T-helper 1 cell treated with Interleukin-12 subunit alpha and Interleukin-12 subunit beta and Interleukin-4 antibody, amounts not matched to agents 30 μg/mL and 1 μg/mL, for 36 hours (primary cell): ENCODE results near the gene FANCE.

Experiments
- H3K27ac Mint-ChIP-seq: one replicate; pipeline ENCODE4 v1.8.0; 2021; ENCODE audit warnings: mild to moderate bottlenecking, mixed read lengths
- H3K27me3 Mint-ChIP-seq: one replicate; pipeline ENCODE4 v1.8.0; 2021; ENCODE audit warnings: low read depth, mixed read lengths
- H3K36me3 Mint-ChIP-seq: one replicate; pipeline ENCODE4 v1.8.0; 2021; ENCODE audit warnings: low read depth, mixed read lengths
- H3K4me1 Mint-ChIP-seq: one replicate; pipeline ENCODE4 v1.8.0; 2021; ENCODE audit warnings: low read depth, mixed read lengths
- H3K4me3 Mint-ChIP-seq: one replicate; pipeline ENCODE4 v1.8.0; 2021; ENCODE audit warnings: mild to moderate bottlenecking, moderate library complexity, mixed read lengths
- H3K9me3 Mint-ChIP-seq: one replicate; pipeline ENCODE4 v1.8.0; 2021; ENCODE audit warnings: mixed read lengths

Gene FANCE

DNA sequence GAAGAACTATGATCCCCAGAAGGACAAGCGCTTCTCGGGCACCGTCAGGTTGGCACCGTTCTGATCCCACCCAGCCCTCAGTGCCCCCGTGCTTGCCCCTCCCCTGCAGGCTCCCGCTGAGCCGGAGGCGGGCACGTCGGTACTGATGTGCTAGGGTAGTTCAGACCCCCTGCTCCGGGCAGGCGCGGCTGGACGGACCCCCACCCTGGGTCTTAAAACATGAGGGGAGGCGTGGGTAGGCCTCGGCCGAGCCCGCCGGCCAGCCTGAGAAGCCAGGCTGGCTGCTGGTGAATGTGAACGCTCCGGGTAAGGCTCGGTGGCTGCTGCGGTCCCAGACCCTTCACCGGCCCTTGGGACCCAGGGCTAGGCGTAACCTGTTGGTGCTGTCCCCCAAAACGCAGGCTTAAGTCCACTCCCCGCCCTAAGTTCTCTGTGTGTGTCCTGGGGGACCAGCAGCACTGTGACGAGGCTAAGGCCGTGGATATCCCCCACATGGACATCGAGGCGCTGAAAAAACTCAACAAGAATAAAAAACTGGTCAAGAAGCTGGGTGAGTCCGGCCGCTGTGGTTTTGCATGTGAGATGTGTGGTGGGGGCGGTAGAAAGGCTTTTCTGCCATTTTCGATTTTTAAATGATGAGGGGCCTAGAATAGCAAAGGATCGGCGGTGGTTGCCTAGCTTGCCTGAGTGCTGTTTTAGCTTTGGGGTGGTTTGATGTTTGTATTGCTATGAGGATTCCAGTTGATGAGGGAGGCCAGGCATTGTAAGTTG, 17.0 kb downstream of the FANCE start:
- Mint-ChIP-seq H3K4me3 (peak overlapping the region; percentile 97), H3K4me1 (peaks cover 28% of the 10 kb centered on the region), H3K36me3 (peaks cover 34% of the 10 kb centered on the region), H3K27me3 (no peaks in the 10 kb centered on the region), H3K27ac (peak overlapping the region; percentile 97), H3K9me3 (no peaks in the 10 kb centered on the region)

DNA sequence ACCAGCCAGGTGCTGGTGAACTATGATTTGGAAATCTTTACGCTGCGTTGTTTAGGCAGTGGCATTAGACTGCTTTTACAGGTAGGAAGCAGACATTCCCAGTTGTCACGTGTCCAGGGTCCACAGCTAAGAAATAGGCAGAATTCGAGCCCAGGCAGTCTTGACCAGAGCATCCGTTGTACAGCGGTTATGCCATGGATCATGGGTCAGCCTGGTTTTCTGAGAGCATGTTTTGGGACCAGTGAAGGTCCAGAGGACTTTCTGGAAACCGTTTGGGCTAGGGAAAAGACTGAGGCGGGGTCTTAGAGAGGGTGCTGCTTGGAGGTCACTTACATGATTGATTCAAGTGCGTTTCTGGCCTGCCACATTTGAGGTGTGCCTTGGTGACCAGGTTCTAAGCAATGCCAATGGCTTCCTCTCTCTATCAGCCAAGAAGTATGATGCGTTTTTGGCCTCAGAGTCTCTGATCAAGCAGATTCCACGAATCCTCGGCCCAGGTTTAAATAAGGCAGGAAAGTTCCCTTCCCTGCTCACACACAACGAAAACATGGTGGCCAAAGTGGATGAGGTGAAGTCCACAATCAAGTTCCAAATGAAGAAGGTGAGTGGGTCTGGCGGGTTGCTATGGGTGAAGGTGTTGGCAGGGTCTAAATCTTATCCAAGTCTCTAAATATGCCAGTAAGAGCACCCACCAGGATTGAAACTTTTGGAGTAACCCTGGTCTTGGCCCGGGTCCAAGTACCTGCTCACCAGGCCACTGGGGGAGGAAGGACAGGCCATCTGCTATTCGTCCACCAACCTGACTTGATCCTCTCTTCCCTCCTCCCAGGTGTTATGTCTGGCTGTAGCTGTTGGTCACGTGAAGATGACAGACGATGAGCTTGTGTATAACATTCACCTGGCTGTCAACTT, 17.9 kb downstream of the FANCE start:
- H3K4me3 Mint-ChIP-seq, result peak overlapping the region; percentile 97
- H3K27me3 Mint-ChIP-seq, result no peaks in the 10 kb centered on the region
- H3K4me1 Mint-ChIP-seq, result peaks cover 28% of the 10 kb centered on the region
- H3K27ac Mint-ChIP-seq, result peak overlapping the region; percentile 85
- peaks cover 34% of the 10 kb centered on the region for H3K36me3 Mint-ChIP-seq
- no peaks in the 10 kb centered on the region for H3K9me3 Mint-ChIP-seq

DNA sequence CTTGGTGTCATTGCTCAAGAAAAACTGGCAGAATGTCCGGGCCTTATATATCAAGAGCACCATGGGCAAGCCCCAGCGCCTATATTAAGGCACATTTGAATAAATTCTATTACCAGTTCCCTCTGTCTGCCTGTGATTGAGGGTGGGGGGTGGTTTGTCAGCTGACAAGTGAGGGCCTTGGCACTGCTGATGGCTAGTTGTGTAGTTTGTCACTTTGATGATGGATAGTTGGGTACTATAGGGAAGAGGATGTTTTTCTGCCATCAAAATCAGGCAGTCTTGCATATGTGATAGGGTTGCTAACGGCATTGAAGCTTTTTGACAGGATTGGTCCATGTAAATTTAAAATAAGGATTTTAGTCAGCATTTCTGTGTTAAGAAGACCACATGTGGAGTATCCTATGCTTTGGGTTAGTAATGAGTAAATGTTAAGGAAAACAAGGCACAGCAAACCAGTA, 18.6 kb downstream of the FANCE start:
- Mint-ChIP-seq H3K36me3 (peaks cover 34% of the 10 kb centered on the region), H3K4me3 (peak overlapping the region; percentile 97), H3K4me1 (peaks cover 28% of the 10 kb centered on the region), H3K27ac (no peak overlapping the region), H3K27me3 (no peaks in the 10 kb centered on the region), H3K9me3 (no peaks in the 10 kb centered on the region)

DNA sequence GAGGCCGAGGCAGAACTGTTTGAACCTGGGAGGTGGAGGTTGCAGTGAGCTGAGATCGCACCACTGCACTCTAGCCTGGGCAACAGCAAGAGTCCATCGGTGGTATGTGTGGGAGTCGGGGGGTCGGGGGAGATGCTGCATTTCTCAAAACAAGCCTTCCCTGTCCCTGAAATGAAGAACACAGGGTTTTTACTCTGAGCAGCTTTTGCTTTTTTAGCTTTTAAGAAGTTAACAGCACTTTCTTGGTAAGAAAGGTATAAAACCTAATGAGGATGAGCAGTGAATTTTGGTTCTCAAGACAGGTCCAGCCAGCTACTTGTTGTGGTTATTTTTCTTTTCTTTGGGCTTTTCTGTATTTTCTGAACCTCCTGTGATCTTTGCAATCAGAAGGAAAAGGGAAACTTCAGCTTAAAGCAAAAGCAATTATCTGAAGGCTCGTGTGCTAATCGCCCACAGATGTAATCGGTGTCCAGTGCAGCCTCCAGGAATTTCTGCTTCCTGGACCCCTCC, 19.8 kb downstream of the FANCE start:
- Mint-ChIP-seq H3K4me3 (no peak overlapping the region), H3K27me3 (no peaks in the 10 kb centered on the region), H3K9me3 (no peaks in the 10 kb centered on the region), H3K27ac (no peak overlapping the region), H3K4me1 (peaks cover 28% of the 10 kb centered on the region), H3K36me3 (peaks cover 34% of the 10 kb centered on the region)

- no peaks in the 10 kb centered on the region for H3K9me3 Mint-ChIP-seq
- H3K27me3 Mint-ChIP-seq, result no peaks in the 10 kb centered on the region
- H3K4me3 Mint-ChIP-seq, result no peak overlapping the region
- no peak overlapping the region for H3K27ac Mint-ChIP-seq
- H3K36me3 Mint-ChIP-seq, result peaks cover 29% of the 10 kb centered on the region
- H3K4me1 Mint-ChIP-seq, result peaks cover 20% of the 10 kb centered on the region
Observed at GRCh38 chr6:35473075-35473849, 21.1 kb downstream of the FANCE start.

GRCh38 chr6:35473850-35474130, 21.7 kb downstream of the FANCE start:
- Mint-ChIP-seq H3K36me3 (peaks cover 25% of the 10 kb centered on the region), H3K27ac (no peak overlapping the region), H3K4me1 (peaks cover 20% of the 10 kb centered on the region), H3K4me3 (no peak overlapping the region), H3K9me3 (no peaks in the 10 kb centered on the region), H3K27me3 (no peaks in the 10 kb centered on the region)

- no peak overlapping the region for H3K27ac Mint-ChIP-seq
- no peaks in the 10 kb centered on the region for H3K27me3 Mint-ChIP-seq
- peaks cover 19% of the 10 kb centered on the region for H3K4me1 Mint-ChIP-seq
- peaks cover 23% of the 10 kb centered on the region for H3K36me3 Mint-ChIP-seq
- no peaks in the 10 kb centered on the region for H3K9me3 Mint-ChIP-seq
- no peak overlapping the region for H3K4me3 Mint-ChIP-seq
Observed at GRCh38 chr6:35474131-35474941, 22.2 kb downstream of the FANCE start.

GRCh38 chr6:35474942-35475570, 22.9 kb downstream of the FANCE start:
- Mint-ChIP-seq H3K27ac (no peak overlapping the region), H3K36me3 (peaks cover 16% of the 10 kb centered on the region), H3K27me3 (no peaks in the 10 kb centered on the region)

DNA sequence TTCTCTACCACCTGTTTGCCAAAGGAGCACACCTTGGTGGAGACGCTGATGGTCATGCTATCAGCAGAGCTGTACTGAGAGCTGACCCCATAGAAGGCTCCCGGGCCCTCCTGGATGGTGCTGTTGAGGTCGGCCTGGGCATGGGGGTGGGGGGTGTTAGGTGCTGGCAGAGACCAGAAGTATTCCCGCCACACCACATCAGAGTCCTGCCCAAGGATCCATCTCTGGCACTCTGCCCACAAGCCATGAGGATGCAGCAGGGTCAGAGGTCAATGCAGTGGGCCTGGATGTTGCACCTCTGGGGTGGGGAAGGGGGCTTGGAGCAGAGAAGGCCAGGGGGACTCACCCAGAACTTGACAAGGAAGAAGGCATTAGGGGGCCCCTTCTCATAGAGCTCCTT, 23.4 kb downstream of the FANCE start:
- Mint-ChIP-seq H3K4me1 (peaks cover 7% of the 10 kb centered on the region), H3K36me3 (peaks cover 11% of the 10 kb centered on the region), H3K27ac (no peak overlapping the region), H3K4me3 (no peak overlapping the region), H3K27me3 (no peaks in the 10 kb centered on the region), H3K9me3 (no peaks in the 10 kb centered on the region)

More at GRCh38 chr6:35474942-35475570, 22.9 kb downstream of the FANCE start:
- no peak overlapping the region for H3K4me3 Mint-ChIP-seq
- H3K4me1 Mint-ChIP-seq, result peaks cover 12% of the 10 kb centered on the region
- H3K9me3 Mint-ChIP-seq, result no peaks in the 10 kb centered on the region

DNA sequence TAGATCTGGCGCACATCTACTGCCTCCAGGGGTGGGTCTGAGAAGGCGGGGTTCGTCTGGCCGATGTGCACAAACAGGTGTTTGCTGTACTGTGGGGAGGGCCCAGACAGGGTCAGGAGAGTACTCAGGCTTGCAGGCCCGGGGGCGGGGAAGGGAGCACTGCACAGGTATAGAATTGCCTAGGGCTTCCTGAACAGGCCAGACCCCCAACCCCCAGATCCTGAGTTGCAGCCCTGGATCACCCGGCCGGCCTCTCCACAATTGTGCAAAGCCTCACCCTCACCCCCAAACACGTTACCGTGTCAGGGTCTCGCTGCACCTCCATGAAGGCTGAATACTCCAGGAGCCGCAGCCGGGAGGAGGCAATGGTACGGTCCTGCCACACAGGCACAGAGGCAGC, 23.9 kb downstream of the FANCE start:
- H3K4me1 Mint-ChIP-seq, result peaks cover 4% of the 10 kb centered on the region
- no peak overlapping the region for H3K27ac Mint-ChIP-seq
- peaks cover 7% of the 10 kb centered on the region for H3K36me3 Mint-ChIP-seq
- no peaks in the 10 kb centered on the region for H3K9me3 Mint-ChIP-seq
- no peaks in the 10 kb centered on the region for H3K27me3 Mint-ChIP-seq
- no peak overlapping the region for H3K4me3 Mint-ChIP-seq

GRCh38 chr6:35477028-35477427, 24.9 kb downstream of the FANCE start:
- H3K4me3 Mint-ChIP-seq, result no peak overlapping the region
- peaks cover 3% of the 10 kb centered on the region for H3K36me3 Mint-ChIP-seq
- no peaks in the 10 kb centered on the region for H3K9me3 Mint-ChIP-seq
- H3K4me1 Mint-ChIP-seq, result peaks cover 2% of the 10 kb centered on the region
- H3K27ac Mint-ChIP-seq, result no peak overlapping the region
- H3K27me3 Mint-ChIP-seq, result no peaks in the 10 kb centered on the region

- Mint-ChIP-seq H3K9me3 (no peaks in the 10 kb centered on the region), H3K4me1 (no peaks in the 10 kb centered on the region), H3K36me3 (peaks cover 3% of the 10 kb centered on the region), H3K27me3 (no peaks in the 10 kb centered on the region), H3K4me3 (no peak overlapping the region), H3K27ac (no peak overlapping the region)
Observed at GRCh38 chr6:35477551-35478179, 25.5 kb downstream of the FANCE start.

- Mint-ChIP-seq H3K27me3 (no peaks in the 10 kb centered on the region), H3K27ac (no peak overlapping the region), H3K9me3 (no peaks in the 10 kb centered on the region), H3K36me3 (peaks cover under 1% of the 10 kb centered on the region), H3K4me3 (no peak overlapping the region), H3K4me1 (no peaks in the 10 kb centered on the region)
Observed at GRCh38 chr6:35478259-35478658, 26.1 kb downstream of the FANCE start.
